ENCODE results near the gene PEX6.
"Not testable (repeated sequence)": the region's sequence is repeated elsewhere in the genome, so short reads cannot be mapped to it uniquely, and the experiment has no call there.

Gene PEX6

GRCh38 chr6:42978839-42979522, at the start of gene PEX6:
Gene PEX6, minus strand, starts transcription at chr6:42979181. Its CDS starts 31 bp downstream, at chr6:42979150.
- DNase-seq (ENCODE audit: low spot score): peak; percentile 81

GRCh38 chr6:43026365-43026764, 47.4 kb upstream of the PEX6 start:
- no peak for DNase-seq (ENCODE audit: low spot score)

DNA sequence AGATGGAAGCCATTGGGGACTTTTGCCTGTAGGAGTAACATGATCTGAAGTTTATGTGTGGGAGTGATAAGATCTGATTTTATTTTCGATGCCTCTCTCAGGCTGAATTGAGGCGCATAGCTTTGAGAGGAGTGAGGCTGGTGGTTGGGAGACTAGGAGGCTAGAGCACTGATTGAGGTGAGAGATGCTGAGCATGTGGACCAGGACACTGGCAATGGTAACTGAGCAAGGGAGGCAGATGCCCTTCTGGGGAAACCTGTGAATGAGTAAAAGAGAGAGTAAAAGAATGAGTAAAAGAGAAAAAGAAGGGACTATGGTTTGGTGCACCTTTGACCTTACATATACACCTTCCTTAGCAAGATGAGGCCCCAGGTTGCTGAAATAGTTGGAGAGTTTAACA, 45.5 kb upstream of the PEX6 start:
- no peak for DNase-seq (ENCODE audit: low spot score)

DNA sequence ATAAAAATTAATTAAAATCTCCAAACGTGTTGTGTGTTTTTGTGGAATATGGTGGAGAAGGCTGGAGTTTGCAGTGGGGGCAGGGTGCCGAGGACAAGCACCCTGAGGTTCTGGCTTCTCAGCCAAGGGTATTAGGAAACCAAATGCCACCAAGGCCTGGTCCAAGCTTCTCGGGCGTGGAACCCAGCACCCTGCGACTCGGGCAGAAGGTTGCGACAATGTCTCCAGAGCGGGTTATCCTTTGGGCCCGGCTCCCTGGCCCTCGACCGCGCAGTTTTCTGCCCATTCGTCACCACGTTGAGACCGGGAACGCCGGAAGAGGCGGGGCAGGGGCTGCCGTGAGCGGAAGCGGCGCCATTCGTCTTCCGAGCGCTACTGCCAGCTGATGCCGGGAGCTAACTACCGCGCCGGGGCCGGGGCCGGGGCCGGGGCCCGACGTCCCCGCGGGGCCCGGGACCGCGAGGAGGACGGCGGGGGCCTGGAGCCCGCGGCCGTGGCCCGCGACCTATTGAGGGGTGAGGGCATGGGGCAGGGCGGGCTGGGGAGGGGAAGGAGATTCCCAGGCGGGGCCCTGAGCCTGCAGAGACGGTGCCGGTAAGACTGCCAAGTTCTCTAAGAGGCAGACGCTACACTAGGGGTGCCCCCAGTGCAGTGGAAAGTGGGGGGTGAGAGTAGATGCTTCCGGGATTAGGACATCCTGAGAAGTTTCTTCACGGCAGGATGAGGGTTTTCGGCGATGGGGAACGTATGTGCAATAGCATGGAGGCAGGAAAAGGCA, 42.5 kb upstream of the PEX6 start, which contains the start of gene RRP36:
Gene RRP36, plus strand, starts transcription at position 354 of the 778 bp plus-strand sequence. Its CDS starts 32 bp downstream, at position 386.
- peak; percentile 63 for DNase-seq (ENCODE audit: low spot score)

- DNase-seq (ENCODE audit: low spot score): no peak
Observed at GRCh38 chr6:43020847-43021246, 41.9 kb upstream of the PEX6 start.

- no peak for DNase-seq (ENCODE audit: low spot score)
Observed at GRCh38 chr6:43020052-43020705, 41.2 kb upstream of the PEX6 start.

DNA sequence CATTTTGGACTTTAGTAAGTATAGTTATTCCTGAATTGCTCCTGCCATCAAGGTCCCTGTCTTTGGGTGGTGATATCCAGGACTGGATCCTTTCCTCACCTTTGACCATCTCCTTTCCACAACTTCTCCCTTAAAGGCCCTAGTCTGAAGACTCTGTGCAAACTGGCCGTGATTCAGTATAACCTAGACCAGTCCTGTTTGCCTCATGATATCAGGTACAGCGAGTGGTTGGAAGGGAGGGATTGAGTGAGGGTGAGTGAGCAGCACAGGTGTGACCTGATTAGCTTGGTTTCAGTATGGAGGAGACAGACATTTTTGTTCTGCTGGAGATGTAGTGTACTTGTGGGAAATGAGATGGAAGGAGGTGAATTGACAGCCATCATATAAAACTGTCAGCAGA, 40.2 kb upstream of the PEX6 start:
- DNase-seq (ENCODE audit: low spot score): no peak

DNA sequence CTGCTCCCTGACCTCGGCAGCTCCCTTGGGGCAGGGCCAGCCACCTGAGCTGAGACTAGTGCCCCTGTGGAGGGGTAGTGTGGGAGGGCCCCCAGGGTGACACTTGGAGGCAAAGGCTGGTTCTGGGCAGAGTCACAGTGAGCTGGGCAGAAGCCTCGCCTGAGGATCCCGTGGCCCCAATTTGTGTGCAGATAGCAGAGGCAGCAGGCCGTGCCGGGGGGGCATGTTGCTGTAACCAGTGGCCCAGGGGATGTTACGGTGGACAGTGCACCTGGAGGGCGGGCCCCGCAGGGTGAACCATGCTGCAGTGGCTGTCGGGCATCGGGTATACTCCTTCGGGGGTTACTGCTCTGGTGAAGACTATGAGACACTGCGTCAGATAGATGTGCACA, 38.0 kb upstream of the PEX6 start:
- no peak for DNase-seq (ENCODE audit: low spot score)

- DNase-seq (ENCODE audit: low spot score): no peak
Observed at GRCh38 chr6:43016176-43016942, 37.4 kb upstream of the PEX6 start.

GRCh38 chr6:43014434-43014909, 35.5 kb upstream of the PEX6 start:
- no peak for DNase-seq (ENCODE audit: low spot score)

GRCh38 chr6:43013843-43014433, 35.0 kb upstream of the PEX6 start, which contains the start of the genes KLHDC3 and MEA1:
Gene KLHDC3, plus strand, starts transcription at chr6:43014249. Its CDS starts 2,944 bp downstream, at chr6:43017193.
Gene MEA1, minus strand, starts transcription at chr6:43013946. Its CDS starts 133 bp downstream, at chr6:43013813.
- DNase-seq (ENCODE audit: low spot score): peak; percentile 99

DNA sequence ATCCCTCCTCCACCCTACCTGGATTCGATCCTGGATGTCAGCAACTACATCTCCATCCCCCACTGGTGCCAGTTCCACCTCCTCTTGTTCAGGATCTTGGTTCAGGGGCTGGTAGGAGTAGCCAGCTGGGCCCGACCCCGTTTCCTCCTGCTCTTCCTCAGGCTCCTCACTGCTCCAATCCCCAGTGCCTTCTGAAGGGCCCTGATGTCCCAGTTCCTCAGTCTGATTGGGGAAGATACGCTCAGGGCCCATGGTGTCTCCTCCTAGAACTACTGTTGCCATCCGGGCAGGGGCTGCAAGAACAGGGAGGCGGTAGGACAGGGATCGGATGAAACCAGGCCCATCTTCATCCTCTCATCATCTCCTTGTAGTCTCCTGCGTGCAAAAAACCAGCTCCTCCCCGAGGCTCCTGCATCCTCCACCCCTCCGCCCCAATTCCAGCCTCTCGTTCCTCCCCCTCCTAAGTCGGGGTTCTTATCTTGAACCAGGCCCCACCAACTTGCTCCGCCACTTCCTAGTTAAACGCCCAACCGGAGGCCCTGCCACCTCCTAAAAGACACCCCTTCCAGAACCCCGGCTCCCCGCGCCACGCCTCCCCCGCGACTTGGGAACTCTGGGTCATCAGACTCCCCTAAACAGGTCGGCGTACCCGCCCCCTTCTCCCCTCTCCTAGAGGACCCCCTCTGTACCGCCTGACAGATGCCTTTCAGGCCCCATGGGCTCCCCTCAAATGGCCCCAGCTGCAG, 34.3 kb upstream of the PEX6 start:
- DNase-seq (ENCODE audit: low spot score): no peak

- DNase-seq (ENCODE audit: low spot score): no peak
Observed at GRCh38 chr6:43012364-43012763, 33.4 kb upstream of the PEX6 start.

- no peak for DNase-seq (ENCODE audit: low spot score)
Observed at GRCh38 chr6:43011207-43011606, 32.2 kb upstream of the PEX6 start.

DNA sequence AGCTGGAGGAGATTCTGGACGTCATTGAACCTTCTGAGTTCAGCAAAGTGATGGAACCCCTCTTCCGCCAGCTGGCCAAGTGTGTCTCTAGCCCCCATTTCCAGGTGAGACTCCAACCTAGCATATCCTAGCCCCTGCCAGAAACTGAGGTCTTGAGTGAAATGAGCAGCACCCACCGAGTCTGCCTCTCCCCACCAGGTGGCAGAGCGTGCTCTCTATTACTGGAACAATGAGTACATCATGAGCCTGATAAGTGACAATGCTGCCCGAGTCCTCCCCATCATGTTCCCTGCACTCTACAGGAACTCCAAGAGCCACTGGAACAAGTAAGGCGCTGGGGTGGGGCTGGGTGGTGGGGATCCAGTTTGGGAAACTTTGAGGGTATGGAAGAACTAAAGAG, 30.1 kb upstream of the PEX6 start:
- DNase-seq (ENCODE audit: low spot score): peak; percentile 27

DNA sequence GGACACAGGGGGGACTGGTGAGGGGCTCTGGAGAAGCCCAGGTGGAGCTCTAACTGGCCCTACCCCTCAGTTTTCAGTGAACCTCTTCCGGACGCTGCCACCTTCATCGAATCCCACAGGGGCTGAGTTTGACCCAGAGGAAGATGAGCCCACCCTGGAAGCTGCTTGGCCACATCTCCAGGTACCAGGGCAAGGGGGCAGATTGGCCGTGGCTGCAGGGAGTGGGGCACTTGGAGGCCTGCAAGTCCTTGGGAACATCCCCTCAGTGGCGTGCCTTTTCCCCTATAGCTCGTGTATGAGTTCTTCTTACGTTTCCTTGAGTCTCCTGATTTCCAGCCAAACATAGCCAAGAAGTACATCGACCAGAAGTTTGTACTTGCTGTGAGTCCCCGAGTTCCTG, 28.1 kb upstream of the PEX6 start:
- no peak for DNase-seq (ENCODE audit: low spot score)

- DNase-seq (ENCODE audit: low spot score): no peak
Observed at GRCh38 chr6:43006251-43006650, 27.3 kb upstream of the PEX6 start.

- no peak for DNase-seq (ENCODE audit: low spot score)
Observed at GRCh38 chr6:43005844-43006243, 26.9 kb upstream of the PEX6 start.

DNA sequence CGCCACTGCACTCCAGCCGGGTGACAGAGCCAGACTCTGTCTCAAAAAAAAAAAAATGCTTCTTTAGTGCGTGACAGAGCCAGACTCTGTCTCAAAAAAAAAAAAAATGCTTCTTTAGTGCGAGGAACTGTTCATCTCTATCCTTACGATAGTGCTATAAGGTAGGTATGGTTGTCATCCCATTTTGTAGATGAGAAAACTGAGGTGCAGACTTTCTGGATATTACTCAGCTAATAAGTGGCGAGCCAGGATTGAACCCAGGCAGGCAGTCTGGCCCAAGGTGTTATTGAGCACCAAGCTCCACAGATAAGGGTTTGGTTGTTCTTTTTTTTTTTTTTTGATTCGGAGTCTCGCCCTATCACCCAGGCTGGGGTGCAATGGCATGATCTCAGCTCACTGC, 22.9 kb upstream of the PEX6 start:
- no peak for DNase-seq (ENCODE audit: low spot score)

DNA sequence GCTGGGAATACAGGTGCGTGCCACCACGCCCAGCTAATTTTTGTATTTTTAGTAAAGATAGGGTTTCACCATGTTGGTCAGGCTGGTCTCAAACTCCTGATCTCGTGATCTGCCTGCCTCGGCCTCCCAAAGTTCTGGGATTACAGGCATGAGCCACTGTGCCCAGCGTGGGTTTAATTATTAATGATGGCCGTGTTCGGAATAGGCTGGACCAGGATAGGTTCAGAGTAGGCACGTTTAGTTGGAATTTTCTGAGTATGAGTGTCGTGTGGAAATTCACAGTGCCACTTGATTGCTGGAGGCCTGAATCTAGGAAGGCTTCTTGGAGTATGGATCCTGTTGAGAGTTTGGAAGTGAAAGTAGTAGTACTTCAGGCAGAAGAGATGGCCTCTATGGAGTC, 19.2 kb upstream of the PEX6 start:
- not testable (repeated sequence) for DNase-seq (ENCODE audit: low spot score)

- DNase-seq (ENCODE audit: low spot score): peak; percentile 54
Observed at GRCh38 chr6:42996513-42996912, 17.5 kb upstream of the PEX6 start.
